Right lobe of liver (tissue), 4 donors: ENCODE measurements around the gene VCPKMT.
"Not testable (repeated sequence)": the region's sequence is repeated elsewhere in the genome, so short reads cannot be mapped to it uniquely, and the experiment has no call there.

Source experiments
- CTCF ChIP-seq, 4 donors: fragments of 200-600 bp in 3 of 4; fragments of 450-650 bp in 1 of 4; IDR thresholded peaks; one replicate each; pipeline versions ENCODE4 v1.5.1 to v1.8.0; 2016 to 2022; ENCODE audit warnings: antibody characterized with exemption in 4 of 4, mild to moderate bottlenecking in 2 of 4
- POLR2A ChIP-seq: fragments of 450-650 bp; IDR thresholded peaks from one replicate; pipeline ENCODE4 v1.6.1; 2017; ENCODE audit warnings: antibody characterized with exemption, mild to moderate bottlenecking
- donor health status: DM: no; HTN: no; CAD: no.
- donor health status: DM: no; HTN: no; CAD: no.
- donor health status: DM: no; HTN: yes; CAD: no.

- not testable (repeated sequence) for TF ChIP-seq POLR2A; CTCF (IDR thresholded peaks at IDR 0.05)
Measured at GRCh38 chr14:50079103-50079502, 37.3 kb downstream of the VCPKMT start.
